GM04503 (cell line): Measurements from ENCODE around the gene CASP8AP2.
"Not testable (repeated sequence)": the region's sequence is repeated elsewhere in the genome, so short reads cannot be mapped to it uniquely, and the experiment has no call there.

Experiments
- DNase-seq: peaks from one replicate; pipeline ENCODE4 v3.0.0-alpha.2; 2012; ENCODE audit warnings: low read depth

Gene CASP8AP2

DNA sequence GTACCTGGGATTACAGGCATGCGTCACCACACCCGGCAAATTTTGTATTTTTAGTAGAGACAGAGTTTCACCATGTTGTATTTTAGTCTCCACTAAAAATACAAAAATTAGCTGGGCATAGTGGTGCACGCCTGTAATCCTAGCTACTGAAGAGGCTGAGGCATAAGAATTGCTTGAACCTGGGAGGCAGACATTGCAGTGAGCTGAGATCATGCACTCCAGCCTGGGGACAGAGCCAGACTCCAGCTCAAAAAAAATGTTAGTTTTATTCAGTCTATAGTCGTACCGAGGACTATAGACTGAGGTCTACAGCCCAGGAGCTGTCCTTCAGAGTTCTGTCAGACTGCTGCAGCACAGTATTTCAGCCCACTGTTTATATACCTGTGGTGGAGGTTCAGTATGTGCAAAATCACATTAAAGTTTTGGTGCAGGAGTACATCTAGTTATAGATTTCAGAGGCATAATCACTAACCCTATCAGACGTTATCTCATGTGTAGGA, 3.6 kb upstream of the CASP8AP2 start:
- DNase-seq: no peak

DNA sequence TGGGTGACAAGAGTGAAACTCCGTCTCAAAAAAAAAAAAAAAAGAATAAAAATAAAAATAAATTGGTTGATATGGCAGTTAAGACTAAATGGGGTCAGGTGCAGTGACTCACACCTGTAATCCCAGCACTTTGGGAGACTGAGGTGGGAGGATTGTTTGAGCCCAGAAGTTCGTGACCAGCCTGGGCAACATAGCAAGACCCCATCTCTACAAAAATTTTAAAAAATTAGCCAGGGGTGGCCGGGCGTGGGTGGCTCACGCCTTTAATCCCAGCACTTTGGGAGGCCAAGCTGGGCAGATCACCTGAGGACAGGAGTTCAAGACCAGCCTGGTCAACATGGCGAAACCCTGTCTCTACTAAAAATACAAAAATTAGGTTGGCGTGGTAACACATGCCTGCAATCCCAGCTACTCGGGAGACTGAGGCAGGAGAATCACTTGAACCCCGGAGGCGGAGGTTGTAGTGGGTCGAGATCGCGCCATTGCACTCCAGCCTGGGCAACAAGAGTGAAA, 1.1 kb upstream of the CASP8AP2 start:
- not testable (repeated sequence) for DNase-seq

DNA sequence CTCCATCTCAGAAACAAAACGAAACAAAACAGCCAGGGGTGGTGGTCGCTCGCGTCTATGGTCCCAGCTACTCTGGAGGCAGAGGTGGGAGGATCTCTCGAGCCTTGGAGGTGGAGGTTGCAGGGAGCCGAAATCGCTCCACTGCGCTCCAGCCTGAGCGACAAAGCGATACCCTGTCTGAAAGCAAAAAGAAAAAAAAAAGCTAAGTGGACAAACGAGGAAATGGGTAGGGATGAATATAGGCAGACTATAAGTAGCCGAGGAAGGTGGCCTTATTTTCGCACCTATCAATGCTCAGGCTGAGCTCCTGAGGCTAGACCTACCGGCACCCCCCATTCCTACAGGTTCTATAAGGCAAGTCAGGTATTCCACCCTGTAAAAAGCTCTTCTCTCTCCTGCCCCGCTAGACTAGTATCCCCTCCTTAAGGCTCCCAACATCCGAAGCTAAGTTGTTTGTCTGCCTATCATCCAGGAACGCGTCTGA, 650 bp upstream of the CASP8AP2 start:
- no peak for DNase-seq

DNA sequence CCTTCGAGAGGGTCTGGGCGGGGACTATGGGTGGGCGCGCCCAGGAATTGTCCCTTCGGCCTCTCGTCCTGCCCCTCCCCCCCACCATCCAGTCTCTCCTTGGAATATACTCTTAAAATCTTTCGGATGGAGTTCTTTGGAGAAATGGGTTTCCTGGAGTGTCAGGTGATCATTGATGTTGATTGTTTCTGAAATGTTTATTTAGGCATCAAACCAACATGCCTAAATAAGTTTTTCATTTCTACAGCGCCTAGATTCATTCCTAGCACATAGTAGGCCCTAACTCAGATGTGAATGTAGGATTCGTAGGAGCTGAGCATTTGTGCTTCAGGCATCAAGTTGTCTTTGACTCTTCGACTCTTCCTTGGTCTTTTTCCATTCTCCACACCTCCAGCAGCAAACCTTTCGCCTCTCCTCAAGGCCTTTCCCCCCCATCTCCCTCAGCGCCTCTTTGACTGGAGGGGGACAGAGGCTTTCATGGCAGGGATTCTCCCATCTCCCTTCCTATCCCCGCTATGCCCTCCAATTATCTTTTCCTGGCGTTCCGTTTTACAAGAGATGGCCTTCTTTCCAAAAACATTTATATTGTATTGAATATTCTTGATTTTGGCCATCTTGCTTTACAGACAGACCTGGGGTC, 610 bp downstream of the CASP8AP2 start:
- DNase-seq: no peak

DNA sequence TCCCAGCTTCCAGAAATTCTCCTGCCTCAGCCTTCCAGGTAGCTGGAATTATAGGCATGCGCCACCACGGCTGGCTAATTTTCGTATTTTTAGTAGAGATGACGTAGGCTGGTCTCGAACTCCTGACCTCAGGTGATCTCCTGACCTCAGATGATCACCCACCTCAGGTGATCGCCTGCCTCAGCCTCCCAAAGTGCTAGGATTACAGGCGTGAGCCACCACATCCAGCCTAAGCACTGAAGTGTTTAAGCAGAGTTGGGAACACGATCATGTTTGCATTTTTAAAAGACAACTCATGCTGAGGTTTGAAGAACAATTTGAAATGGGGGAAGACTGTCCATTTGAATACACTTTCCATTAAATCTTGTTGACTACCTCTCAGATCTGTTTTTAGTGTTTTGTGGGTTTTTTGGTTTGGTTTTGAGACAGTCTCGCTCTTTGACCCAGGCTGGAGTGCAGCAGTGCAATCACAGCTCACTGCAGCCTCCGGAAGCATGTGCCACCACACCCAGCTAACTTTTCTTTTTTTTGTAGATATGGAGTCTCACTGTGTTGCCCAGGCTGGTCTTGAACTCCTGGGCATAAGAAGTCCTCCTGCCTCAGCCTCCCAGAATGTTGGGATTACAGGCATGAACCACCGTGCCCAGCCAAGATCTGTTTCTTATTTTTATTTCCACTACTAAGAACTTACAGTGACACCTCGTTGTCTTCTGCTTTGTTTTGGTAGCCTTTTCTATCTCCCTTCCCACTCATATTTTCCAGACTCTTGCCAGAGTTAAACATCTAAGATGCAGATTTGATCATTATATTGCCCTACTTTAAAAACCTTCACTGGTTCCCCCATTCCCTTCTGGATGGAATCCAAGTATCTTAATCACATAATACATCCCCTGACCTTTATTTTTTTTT, 5.5 kb downstream of the CASP8AP2 start:
- DNase-seq: peak; percentile 43

DNA sequence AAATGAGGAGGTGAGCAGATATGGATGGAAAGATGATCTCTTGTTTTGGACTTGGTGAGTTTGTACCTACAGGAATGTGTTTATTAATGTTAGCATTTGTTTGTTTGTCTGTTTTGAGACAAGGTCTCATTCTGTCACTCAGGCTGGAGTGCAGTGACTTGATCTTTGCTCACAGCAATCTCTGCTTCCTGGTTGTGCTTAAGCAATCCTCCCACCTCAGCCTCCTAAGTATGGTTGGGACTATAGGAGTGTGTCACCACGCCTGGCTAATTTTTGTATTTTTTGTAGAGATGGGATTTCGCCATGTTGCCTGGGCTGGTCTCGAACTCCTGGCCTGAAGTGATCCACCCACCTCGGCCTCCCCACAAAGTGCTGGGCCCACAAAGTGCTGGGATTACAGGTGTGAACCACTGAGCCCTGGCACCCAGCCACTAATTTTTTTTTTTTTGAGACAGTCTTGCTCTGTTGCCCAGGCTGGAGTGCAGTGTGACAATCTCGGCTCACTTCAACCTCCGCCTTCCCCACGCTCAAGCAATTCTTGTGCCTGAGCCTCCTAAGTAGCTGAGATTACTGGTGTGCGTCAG, 7.1 kb downstream of the CASP8AP2 start:
- no peak for DNase-seq

DNA sequence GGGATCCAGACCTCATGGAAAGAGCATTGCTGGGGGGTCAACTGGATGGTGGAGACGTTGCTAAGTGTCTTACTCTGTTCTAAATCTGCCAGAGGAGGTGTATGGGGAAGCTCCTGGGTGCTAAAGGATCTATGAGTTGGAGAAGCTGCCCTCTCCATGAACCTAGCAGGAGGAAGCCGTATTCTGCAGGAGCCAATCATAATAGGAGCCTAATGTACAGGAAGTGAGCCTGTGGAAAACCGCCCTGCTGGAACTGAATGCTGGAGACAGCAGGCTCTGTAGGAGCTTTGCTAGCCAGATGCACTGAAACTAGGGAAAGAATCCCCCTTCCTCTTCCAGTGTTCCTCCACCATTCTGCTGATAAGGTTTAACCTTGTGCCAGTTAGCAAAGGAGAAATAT, 10.9 kb downstream of the CASP8AP2 start:
- DNase-seq: no peak

DNA sequence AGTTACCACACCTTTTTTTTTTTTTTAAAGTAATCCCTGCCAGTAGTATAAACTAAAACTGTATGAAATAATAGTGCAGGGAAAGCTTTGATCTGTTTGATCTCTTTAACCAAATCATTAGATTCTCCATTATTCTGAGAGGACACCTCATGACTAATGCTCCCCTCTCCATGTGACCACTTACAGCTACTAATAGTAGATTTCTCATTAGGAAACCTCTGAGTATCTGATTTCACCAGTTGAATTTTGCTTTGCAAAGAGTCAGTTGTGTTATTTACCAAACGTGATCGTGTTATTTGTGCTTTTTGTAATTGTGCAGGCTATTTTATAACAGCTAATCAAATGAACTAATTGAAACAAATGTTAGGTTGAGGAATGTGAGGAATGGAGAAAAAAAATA, 12.5 kb downstream of the CASP8AP2 start:
- no peak for DNase-seq

DNA sequence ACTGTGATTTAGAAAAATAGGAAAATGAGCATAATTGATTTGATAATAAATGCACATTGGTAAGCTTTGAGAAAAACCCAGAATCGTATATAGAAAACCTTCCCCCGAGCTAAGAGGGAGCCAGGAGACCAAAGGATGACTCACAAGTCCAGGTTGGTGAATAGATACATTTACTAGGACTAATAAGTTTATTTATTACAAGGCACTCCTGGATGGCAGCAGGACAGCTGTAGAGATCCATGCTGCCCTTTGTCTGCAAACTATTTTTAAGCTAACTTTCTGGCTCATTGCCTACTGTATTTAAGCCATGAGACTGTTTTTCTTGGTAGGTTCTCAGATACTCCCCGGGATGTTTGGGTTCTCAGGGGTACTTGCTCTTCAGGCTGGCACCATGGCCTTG, 13.4 kb downstream of the CASP8AP2 start:
- DNase-seq: no peak

DNA sequence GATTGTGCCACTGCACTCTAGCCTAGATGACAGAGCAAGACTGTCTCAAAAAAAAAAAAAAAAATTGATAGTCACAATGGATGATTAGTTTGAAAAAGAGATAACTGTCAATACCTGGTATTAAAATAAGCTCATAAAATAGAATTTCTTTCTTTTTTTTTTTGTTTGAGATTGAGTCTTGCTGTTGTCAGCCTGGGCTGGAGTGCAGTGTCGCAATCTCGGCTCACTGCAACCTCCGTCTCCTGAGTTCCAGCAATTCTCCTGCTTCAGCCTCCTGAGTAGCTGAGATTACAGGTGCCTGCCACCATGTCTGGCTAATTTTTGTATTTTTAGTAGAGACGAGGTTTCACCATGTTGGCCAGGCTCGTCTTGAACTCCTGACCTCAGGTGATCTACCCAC, 17.8 kb downstream of the CASP8AP2 start:
- not testable (repeated sequence) for DNase-seq

DNA sequence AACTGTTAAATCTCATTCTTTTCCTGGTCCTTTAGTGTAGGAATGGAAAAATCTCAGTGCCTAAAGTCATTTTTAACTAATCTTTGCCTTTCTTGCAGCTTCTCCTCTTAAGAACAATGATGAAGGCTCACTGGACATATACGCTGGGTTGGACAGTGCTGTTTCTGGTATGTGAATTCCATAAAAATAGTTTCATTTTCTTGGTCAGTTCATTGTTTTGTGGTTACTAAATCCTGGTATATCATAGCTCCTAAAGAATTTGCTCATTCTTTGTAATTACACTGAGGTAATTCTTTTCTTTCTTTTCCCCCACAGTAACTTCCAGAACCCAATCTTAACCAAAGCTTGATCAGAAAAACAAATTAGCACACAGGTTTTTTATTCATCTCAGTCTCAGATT, 23.4 kb downstream of the CASP8AP2 start:
- peak; percentile 23 for DNase-seq

DNA sequence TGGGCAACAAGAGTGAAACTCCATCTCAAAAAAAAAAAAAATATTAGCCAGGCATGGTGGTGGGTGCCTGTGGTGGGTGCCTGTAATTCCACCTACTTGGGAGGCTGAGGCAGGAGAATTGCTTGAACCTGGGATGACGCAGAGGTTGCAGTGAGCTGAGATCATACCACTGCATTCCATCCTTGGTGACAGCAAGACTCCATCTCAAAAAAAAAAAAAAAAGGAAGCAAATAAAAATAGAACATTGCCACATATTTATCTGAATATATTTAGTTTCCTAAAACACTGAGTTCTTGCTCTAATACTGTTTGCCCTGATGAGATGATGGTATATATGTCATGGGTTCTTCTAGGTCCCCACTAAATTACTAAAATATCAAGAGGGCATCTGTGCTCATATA, 28.4 kb downstream of the CASP8AP2 start:
- no peak for DNase-seq

DNA sequence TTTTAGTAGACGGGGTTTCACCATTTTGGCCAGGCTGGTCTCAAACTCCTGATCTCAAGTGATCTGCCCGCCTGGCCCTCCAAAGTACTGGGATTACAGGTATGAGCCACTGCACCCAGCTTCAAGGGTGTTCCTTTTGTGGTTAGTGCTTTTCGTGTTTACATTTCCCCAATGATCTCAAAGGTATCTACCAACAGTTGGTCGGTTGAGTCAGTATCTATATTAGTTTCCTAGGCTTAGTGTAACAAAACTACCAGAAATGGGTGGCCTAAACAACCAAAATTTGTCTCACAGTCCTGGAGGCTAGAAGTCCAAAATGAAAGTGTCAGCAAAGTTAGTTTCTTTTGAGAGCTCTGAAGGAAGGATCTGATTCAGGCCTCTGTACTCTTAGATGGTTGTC, 30.1 kb downstream of the CASP8AP2 start:
- DNase-seq: no peak

DNA sequence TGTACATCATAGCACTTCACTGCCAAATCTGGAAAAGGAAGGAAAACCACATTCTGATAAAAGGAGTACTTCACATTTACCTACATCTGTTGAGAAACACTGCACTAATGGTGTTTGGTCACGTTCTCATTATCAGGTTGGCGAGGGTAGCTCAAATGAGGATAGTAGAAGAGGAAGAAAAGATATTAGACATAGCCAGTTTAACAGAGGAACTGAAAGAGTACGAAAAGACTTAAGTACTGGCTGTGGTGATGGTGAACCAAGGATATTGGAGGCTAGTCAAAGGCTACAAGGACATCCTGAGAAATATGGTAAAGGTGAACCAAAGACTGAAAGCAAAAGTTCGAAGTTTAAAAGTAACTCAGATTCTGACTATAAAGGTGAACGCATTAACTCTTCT, 32.6 kb downstream of the CASP8AP2 start:
- no peak for DNase-seq

DNA sequence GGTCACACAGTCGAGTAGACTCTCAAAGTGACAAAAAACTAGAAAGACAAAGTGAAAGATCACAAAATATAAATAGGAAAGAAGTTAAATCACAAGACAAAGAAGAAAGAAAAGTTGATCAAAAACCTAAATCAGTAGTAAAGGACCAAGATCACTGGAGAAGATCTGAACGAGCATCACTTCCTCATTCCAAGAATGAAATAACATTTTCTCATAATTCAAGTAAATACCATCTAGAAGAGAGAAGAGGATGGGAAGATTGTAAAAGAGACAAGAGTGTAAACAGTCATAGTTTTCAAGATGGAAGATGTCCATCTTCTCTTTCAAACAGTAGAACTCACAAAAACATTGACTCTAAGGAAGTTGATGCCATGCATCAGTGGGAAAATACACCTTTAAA, 33.0 kb downstream of the CASP8AP2 start:
- no peak for DNase-seq

DNA sequence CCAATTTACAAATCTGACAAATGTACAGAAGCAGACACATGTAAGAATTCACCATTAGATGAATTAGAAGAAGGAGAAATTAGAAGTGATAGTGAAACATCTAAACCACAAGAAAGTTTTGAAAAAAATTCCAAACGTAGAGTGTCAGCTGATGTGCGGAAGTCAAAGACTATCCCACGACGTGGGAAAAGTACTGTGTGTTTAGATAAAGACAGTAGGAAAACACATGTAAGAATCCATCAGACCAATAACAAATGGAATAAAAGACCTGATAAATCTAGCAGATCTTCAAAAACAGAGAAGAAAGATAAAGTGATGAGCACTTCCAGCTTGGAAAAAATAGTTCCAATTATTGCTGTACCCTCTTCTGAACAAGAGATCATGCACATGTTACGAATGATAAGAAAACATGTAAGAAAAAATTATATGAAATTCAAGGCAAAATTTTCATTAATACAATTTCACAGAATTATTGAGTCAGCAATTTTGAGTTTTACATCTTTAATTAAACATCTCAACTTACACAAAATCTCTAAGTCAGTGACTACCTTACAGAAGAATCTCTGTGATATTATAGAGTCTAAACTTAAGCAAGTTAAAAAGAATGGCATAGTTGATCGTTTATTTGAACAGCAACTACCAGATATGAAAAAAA, 36.5 kb downstream of the CASP8AP2 start:
- DNase-seq: no peak

DNA sequence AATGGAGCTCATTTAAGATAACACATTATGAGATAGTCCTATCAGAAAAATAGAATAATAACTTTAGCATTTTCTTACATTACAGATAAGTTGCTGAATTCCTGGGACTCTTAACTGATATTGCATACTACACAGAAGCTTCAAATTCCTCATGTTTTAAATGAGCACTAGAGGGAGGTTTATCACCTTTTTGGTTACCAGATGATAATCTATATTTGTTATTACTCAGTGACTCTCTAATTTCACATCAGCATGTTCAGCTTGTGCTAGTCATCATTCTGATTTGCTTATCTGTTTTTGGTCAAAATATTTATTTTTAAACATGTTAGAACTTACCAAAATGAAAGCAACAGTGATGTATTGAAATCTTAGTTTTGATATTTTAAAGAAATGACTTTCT, 44.0 kb downstream of the CASP8AP2 start:
- no peak for DNase-seq

DNA sequence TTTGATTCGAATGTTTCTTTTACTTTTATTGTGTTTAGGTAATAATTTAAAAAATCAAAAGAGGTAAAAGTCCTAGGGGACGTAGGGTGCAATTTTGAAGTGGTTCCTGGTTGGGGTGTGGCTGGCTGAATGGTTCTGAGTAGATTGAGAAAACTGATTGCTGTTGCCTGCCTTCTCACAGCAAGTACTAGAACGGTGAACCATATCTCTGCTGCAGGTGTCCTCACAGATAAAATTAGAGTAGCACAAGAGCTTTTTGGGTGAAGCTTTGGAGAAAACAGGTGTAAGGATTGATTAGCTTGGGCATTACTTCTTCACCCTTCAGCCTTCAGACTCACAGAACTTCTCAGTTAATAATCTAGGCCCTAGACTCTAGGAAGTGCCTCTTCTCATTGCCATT, 44.8 kb downstream of the CASP8AP2 start:
- DNase-seq: no peak

DNA sequence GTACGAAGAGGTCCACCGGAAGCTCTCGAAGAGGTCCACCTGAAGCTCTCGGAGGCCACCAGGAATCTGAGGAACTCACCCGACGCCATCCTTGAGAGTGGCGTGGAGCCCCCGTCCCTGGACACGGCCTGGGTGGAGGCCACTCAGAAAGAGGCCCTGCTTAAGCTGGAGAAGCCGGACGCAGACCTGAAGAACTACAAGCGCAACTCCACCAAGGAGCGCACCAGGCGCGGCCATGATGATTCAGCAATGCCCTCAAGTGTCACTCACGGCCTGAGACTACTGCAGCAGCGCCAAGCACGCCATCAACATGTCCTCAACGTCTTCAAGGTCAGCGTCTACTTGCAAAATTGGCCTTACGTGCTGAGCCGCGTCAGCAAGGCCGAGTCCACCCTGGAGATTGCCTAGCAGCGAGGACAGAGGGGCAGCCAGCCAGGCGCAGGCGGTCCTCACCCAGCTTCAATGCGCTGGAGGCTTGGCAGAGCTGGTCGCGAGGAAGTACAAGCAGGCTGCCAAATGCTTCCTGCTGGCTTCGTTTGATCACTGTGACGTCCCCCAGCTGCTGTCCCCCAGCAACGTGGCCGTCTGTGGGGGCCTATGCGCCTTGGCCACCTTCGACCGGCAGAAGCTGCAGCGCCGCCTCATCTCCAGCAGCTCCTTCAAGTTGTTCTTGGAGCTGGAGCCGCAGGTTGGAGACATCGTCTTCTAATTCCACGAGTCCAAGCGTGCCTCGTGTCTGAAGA, 56.9 kb downstream of the CASP8AP2 start:
- DNase-seq: no peak

DNA sequence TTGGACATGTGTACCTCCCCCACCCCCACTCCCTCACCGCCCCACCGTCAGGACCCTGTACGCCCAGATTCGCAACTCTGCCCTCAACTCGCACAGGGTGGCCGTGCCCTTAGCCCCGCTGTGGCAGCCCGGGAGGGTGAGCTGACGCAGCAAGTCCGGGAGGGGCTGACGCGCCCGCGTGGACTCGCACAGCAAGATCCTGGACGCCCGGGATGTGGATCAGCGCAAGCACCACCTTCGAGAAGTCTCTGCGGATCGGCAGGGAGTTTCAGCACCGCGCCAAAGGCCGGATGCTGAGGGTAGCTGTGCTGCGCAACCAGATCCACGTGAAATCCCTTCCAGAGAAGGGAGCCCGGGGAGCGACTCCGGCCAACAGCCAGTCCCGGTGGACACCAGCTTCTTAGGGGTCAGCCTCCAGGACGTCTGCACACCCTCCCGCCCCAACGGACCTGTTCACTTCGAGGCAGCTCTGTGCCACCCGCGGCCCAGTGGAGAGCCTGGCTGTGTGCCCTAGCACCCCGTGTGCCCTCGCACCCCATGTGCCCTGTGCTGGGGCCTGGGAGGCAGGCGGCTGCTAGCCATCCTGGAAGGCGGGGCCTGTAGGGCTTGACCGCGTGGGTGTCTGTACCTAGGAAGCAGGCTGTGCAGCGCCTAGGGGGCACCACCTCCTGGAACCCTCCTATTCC, 57.9 kb downstream of the CASP8AP2 start:
- no peak for DNase-seq

DNA sequence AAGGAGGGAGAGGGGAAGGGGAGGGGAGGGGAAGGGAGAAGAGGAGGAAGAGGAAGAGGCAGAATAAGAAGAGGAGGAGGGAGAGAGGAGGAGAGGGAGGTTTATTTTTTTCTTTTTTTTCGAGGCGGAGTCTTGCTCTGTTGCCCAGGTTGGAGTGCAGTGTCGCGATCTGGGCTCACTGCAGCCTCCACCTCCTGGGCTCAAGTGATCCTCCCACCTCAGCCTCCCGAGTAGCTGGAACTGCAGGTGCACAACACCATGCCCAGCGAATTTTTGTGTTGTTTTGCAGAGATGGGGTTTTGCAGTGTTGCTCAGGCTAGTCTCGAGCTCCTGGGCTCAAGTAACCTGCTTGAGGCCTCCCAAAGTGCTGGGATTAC, 58.4 kb downstream of the CASP8AP2 start:
- no peak for DNase-seq
